Astrocyte of the cerebellum (primary cell): ENCODE measurements around the gene RFPL3.

Experiments
- DNase-seq: peaks from one replicate; pipeline ENCODE4 v3.0.0-alpha.2; 2011; ENCODE audit warnings: low read depth
- H3K4me3 ChIP-seq: 2 replicates; pipeline ENCODE4 v1.5.1; 2011; ENCODE audit warnings: mild to moderate bottlenecking, low read depth, low read length, moderate library complexity
- in situ Hi-C: cut with HindIII; loops from 2 replicates; pipeline ENCODE4 v1.10.0; 2017; ENCODE audit warnings: low sequenced_read_pairs
- TF ChIP-seq, protein P1 (sequence below): IDR thresholded peaks from 2 replicates; pipeline ENCODE4 v1.5.1; 2012; ENCODE audit warnings: low read length, low read depth, moderate library complexity, mild to moderate bottlenecking; ENCODE audit errors: missing control alignments

RFPL3 gene

DNA sequence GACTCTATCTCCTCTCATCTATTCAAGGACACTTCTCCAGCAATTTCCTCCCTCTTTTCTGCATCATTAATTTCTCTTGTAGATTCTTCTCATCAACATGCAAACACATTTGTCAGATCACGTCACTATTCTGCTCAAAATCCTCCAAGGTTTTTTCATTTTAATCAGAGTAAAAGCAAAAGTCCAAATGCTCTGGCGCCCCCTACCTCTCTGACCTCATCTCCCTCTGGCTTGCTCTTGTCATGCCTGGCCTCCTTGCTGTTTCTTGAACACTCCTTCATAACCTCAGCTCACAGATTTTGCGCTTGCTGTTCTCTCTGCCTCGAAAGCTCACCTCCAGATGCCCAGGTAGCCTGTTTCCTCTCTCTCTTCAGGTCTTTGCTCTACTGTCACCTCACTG lies 32.0 kb downstream of the RFPL3 start:
- no peak for DNase-seq
- in situ Hi-C loops, result no loop called here
- TF ChIP-seq, protein P1, sequence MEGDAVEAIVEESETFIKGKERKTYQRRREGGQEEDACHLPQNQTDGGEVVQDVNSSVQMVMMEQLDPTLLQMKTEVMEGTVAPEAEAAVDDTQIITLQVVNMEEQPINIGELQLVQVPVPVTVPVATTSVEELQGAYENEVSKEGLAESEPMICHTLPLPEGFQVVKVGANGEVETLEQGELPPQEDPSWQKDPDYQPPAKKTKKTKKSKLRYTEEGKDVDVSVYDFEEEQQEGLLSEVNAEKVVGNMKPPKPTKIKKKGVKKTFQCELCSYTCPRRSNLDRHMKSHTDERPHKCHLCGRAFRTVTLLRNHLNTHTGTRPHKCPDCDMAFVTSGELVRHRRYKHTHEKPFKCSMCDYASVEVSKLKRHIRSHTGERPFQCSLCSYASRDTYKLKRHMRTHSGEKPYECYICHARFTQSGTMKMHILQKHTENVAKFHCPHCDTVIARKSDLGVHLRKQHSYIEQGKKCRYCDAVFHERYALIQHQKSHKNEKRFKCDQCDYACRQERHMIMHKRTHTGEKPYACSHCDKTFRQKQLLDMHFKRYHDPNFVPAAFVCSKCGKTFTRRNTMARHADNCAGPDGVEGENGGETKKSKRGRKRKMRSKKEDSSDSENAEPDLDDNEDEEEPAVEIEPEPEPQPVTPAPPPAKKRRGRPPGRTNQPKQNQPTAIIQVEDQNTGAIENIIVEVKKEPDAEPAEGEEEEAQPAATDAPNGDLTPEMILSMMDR, result peak; percentile 63
- no peak overlapping the region for H3K4me3 ChIP-seq

DNA sequence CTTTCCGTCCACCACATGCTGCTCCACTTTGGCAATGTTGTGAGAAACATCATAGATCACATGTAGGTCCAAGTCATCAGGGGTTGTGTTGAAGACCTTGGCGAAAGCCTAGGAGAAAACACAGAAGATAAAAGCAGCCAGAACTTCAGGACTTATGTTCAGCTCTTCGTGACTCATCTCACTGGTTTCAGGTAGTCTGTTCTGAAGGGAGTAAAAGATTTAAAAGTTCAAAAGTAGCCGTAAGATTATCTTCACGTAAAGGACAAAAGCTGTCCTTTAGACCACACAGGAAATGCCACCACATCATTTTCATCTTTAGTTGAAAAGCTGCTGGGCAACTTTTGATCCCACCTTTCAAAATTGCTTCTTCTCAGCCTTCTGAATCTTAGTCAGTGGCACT lies 37.4 kb downstream of the RFPL3 start:
- TF ChIP-seq, protein P1, result no peak
- DNase-seq, result no peak

GRCh38 chr22:32396255-32396654 lies 38.6 kb downstream of the RFPL3 start:
- TF ChIP-seq, protein P1, result no peak
- in situ Hi-C loops, result no loop called here
- H3K4me3 ChIP-seq, result no peak overlapping the region
- no peak for DNase-seq

More for the DNA sequence above, 37.4 kb downstream of the RFPL3 start:
- in situ Hi-C loops, result no loop called here
- no peak overlapping the region for H3K4me3 ChIP-seq

DNA sequence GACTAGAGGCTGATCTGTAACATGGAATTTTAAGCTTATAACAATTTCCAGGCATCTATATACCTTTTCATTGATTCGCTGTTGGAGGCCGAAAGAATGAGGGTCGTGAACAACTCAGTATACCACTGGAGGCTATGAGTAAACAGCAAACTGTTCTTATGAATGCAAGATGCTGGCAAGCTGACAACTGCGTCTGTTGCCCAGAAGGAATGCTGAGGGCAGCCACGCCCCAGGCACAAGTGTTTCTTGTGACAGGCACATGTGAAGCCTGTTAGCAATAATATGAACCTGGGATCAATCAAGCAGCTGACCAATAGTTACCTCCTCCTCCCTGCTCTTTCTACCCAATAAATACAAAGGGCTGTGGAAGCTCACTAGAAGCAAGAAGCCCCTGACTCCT lies 39.1 kb downstream of the RFPL3 start:
- in situ Hi-C loops, result no loop called here
- TF ChIP-seq, protein P1, result no peak
- H3K4me3 ChIP-seq, result no peak overlapping the region
- DNase-seq, result no peak

- in situ Hi-C loops, result no loop called here
- TF ChIP-seq, protein P1, result no peak
- no peak for DNase-seq
- H3K4me3 ChIP-seq, result no peak overlapping the region
Observed at GRCh38 chr22:32401486-32401885, 43.8 kb downstream of the RFPL3 start.

GRCh38 chr22:32404021-32404420 lies 46.4 kb downstream of the RFPL3 start:
- TF ChIP-seq, protein P1, result no peak
- DNase-seq, result no peak
- no peak overlapping the region for H3K4me3 ChIP-seq
- in situ Hi-C loops, result no loop called here

GRCh38 chr22:32407312-32407711 lies 49.6 kb downstream of the RFPL3 start:
- no peak for DNase-seq
- in situ Hi-C loops, result loop anchor here (5.0 kb wide), 1 partner anchor 75 kb away; no protein-coding TSS in a partner anchor
- H3K4me3 ChIP-seq, result no peak overlapping the region
- TF ChIP-seq, protein P1, result no peak
